Kidney epithelial cell (primary cell): ENCODE results near the gene ADAM12. TPM values are rescaled to one million over a fixed set of nuclear protein-coding genes. Genes with fewer than 3 reads are reported as not detected.
A peak's percentile ranks its signal among the peaks of the same experiment; 100 is the strongest.

Source experiments
- DNase-seq: peaks from one replicate; pipeline ENCODE4 v3.0.0-alpha.2; 2010; ENCODE audit warnings: low read depth
- H3K27me3 ChIP-seq: 2 replicates; pipeline ENCODE4 v1.6.0; 2011; ENCODE audit warnings: low read length; ENCODE audit not compliant: control insufficient read depth, insufficient read depth
- H3K36me3 ChIP-seq: 2 replicates; pipeline ENCODE4 v1.5.1; 2011; ENCODE audit warnings: low read length; ENCODE audit not compliant: control insufficient read depth, insufficient read depth
- H3K4me3 ChIP-seq: 2 replicates; pipeline ENCODE4 v1.5.1; 2011; ENCODE audit warnings: low read depth, mild to moderate bottlenecking, control low read depth, low read length
- total RNA-seq: library from RNA; depleted of rRNA; stranded (reverse); fragments of >200 nt; gene quantifications from 2 replicates; pipeline ENCODE4 v1.2.3, GENCODE V29; 2015
- TF ChIP-seq, protein P1 (sequence below): IDR thresholded peaks from 2 replicates; pipeline ENCODE4 v1.5.1; 2011; ENCODE audit warnings: mild to moderate bottlenecking, moderate library complexity, low read length, control low read depth, inconsistent platforms; ENCODE audit not compliant: insufficient read depth, poor library complexity, severe bottlenecking

ADAM12 gene
- total RNA-seq, 1 donor from 2014 or later, result 21.9 TPM

DNA sequence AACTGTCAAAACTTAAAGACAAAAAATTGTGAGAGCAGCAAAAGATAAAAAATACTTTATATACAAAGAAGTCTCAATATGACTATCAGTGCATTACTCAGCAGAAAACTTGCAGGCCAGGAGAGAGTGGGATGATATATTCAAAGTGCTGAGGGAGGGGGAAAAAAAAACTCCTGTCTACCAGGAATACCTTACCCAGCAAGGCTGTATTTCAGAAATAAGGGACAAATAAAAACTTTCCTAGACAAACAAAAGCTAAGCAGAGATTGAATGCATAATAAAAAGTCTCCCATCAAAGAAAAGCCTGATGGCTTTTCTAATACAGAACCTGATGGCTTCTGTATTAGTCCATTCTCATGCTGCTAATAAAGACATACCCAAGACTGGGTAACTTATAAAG is 31.1 kb downstream of the ADAM12 start:
- Histone ChIP-seq H3K36me3 (no peaks in the 10 kb centered on the region), H3K4me3 (no peak overlapping the region), H3K27me3 (no peaks in the 10 kb centered on the region)
- DNase-seq, result no peak
- TF ChIP-seq, protein P1, sequence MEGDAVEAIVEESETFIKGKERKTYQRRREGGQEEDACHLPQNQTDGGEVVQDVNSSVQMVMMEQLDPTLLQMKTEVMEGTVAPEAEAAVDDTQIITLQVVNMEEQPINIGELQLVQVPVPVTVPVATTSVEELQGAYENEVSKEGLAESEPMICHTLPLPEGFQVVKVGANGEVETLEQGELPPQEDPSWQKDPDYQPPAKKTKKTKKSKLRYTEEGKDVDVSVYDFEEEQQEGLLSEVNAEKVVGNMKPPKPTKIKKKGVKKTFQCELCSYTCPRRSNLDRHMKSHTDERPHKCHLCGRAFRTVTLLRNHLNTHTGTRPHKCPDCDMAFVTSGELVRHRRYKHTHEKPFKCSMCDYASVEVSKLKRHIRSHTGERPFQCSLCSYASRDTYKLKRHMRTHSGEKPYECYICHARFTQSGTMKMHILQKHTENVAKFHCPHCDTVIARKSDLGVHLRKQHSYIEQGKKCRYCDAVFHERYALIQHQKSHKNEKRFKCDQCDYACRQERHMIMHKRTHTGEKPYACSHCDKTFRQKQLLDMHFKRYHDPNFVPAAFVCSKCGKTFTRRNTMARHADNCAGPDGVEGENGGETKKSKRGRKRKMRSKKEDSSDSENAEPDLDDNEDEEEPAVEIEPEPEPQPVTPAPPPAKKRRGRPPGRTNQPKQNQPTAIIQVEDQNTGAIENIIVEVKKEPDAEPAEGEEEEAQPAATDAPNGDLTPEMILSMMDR, result no peak

DNA sequence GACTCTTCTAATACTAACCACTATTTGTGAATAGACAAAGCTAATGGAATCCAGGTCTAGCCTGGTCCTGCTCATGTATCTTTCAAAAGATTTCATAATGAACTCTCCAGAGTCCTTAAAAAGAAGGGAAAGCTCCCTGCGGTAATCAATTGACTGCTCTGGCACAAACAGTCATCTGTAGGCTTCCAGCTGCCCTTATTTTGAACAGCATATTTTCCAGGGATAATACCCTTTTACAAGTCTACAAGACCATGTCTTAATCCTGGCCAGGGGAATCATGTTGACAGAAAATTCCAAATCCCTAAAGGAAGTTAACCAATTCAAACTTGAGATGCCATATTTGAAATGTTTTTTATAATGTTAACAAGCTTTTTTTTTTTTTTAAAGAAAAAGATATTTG is 34.6 kb downstream of the ADAM12 start:
- H3K4me3 ChIP-seq, result no peak overlapping the region
- DNase-seq, result no peak
- no peaks in the 10 kb centered on the region for H3K36me3 ChIP-seq
- TF ChIP-seq, protein P1, result no peak
- H3K27me3 ChIP-seq, result no peaks in the 10 kb centered on the region

DNA sequence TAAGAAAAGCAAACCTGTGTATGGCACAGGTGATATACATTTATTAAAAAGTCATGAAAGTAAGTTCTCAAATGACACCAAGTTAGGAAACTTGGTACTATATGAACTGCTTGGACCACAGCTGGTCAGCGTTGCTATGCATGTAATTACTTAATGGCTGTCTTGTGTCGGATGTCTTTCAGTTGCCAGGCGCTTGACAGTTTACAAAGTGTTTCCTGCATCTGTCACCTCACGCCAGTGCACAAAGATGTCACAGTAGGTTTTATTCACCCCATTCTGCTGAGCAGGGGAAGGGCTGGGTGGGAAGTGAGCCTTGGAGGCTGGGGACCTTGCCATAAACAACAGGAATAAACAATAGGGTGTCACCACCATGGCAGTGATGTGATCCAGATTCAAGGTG is 35.8 kb downstream of the ADAM12 start:
- no peaks in the 10 kb centered on the region for H3K27me3 ChIP-seq
- H3K4me3 ChIP-seq, result no peak overlapping the region
- H3K36me3 ChIP-seq, result no peaks in the 10 kb centered on the region
- no peak for DNase-seq
- TF ChIP-seq, protein P1, result no peak

DNA sequence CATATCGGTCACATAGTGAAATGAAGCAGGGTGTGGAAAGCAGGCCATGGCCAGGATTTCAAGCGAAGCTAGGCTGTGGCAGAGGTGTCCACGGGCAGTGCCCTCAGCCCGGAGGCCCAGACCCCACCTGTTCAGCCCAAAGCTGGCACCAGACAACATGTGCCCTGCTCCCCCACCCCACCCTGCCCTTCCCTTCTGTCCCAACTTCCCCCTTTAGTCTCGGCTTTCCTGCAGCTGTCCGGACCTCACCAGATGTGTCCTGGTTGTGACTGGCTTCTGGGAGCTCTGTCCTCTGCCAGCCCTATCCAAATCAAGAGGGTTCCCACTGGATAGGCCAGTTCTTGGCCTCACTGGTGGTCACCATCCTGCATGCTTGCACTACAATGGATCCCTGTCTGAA is 37.3 kb downstream of the ADAM12 start:
- Histone ChIP-seq H3K27me3 (no peaks in the 10 kb centered on the region), H3K36me3 (no peaks in the 10 kb centered on the region), H3K4me3 (no peak overlapping the region)
- TF ChIP-seq, protein P1, result no peak
- DNase-seq, result no peak

DNA sequence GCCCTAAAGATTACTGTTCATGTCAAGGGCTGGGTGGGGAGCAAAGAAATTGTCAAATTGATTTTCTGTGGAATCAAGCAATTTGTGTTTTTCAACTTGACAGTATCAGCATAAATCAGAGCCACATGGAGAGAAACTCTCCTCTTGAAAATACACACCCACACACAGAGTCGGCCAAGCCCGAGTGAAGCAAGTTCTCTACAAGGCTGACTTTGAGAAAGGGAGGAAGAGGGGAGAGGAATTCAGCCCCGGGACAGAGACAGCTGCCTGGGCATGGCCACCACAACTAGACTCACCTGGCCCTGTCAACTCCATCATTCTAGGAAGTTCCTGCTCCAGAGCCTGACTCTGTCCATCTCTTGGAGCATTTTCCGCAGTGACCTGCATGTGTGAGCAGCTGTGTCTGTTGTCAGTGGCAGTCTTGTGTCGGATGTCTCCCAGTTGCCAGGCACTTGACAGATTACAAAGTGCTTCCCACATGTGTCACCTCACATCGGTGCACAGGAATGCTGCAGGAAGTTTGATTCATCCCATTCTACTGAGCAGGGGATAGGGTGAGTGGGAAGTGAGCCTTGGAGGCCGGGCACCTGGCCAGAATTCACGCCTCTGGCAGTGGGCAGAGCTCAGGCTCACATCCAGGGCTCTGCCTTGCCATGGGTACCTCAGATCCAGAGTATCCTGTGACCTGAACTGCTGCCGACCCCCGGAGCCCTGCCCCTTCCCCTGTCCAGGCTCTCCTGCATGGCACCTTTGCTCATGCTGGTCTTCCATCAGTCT is 37.9 kb downstream of the ADAM12 start:
- no peaks in the 10 kb centered on the region for H3K27me3 ChIP-seq
- no peaks in the 10 kb centered on the region for H3K36me3 ChIP-seq
- DNase-seq, result peak; percentile 99
- no peak overlapping the region for H3K4me3 ChIP-seq
- TF ChIP-seq, protein P1, result no peak

DNA sequence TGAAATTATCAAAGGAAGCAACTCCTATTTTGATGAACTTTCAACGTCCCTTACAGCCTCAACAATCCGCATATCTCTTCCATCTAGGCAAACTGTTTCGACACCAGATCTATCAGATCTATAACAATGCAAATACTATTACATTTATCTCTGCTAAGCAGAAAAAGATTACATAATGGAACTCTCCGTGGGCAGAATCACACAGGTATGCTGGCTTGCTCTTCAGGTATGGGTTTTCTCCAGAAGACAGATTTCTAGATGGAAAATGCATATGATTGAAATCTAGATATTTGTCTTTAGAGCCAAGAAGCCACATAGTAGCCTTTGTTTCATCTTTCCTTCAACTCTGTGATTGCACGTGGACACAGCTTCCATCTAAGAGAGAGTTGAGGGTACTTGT is 38.6 kb downstream of the ADAM12 start:
- Histone ChIP-seq H3K4me3 (no peak overlapping the region), H3K27me3 (no peaks in the 10 kb centered on the region), H3K36me3 (no peaks in the 10 kb centered on the region)
- TF ChIP-seq, protein P1, result no peak
- DNase-seq, result no peak
